ENCODE data around the gene SLC17A3. TPM values are rescaled to one million over a fixed set of nuclear protein-coding genes. Genes with fewer than 3 reads are reported as not detected.

SLC17A3 gene
- total and polyA plus RNA-seq, 7 donors, result not detected

GRCh38 chr6:25888626-25889025 is 14.6 kb upstream of the SLC17A3 start:
- Histone ChIP-seq H3K27me3 (ENCODE audit: insufficient read depth in 3 of 3, low read length in 2 of 3) (no peaks in the 10 kb centered on the region), H3K27ac (no peak overlapping the region), H3K36me3 (ENCODE audit: insufficient read depth in 1 of 2, low read depth in 1 of 2) (no peaks in the 10 kb centered on the region), H3K9me3 (no peaks in the 10 kb centered on the region), H3K4me1 (no peaks in the 10 kb centered on the region), H3K4me3 (no peak overlapping the region)
- intact Hi-C loops (cut with DNase I), result loop anchor here in 1 of 2 donors (5.0 kb wide), 1 partner anchor 101 kb away; no protein-coding TSS in a partner anchor
- WGBS, 3 donors, result 77 to 94% (median 89%) methylated on average over 2 of the region's 2 CpGs
- DNase-seq (no peak), ATAC-seq (no peak)
- no peak for TF ChIP-seq CTCF (IDR thresholded peaks at IDR 0.05)

- DNase-seq, result no peak
- H3K4me3 ChIP-seq, result no peak overlapping the region
- H3K4me1 ChIP-seq, result no peaks in the 10 kb centered on the region
- H3K27me3 ChIP-seq (ENCODE audit: insufficient read depth in 3 of 3, low read length in 2 of 3), result no peaks in the 10 kb centered on the region
- intact Hi-C loops (cut with DNase I), result loop anchor here in 1 of 2 donors (5.0 kb wide), 1 partner anchor 99 kb away; no protein-coding TSS in a partner anchor
- ATAC-seq, result no peak
- 79 to 90% (median 87%) methylated on average over 2 of the region's 2 CpGs for WGBS, 3 donors
- H3K36me3 ChIP-seq (ENCODE audit: insufficient read depth in 1 of 2, low read depth in 1 of 2), result no peaks in the 10 kb centered on the region
- no peak overlapping the region for H3K27ac ChIP-seq
- TF ChIP-seq CTCF (IDR thresholded peaks at IDR 0.05), result no peak
- H3K9me3 ChIP-seq, result no peaks in the 10 kb centered on the region
Observed at GRCh38 chr6:25886066-25886465, 12.0 kb upstream of the SLC17A3 start.

- H3K36me3 ChIP-seq (ENCODE audit: insufficient read depth in 1 of 2, low read depth in 1 of 2), result no peaks in the 10 kb centered on the region
- no peaks in the 10 kb centered on the region for H3K27me3 ChIP-seq (ENCODE audit: insufficient read depth in 3 of 3, low read length in 2 of 3)
- peak in 3 of 4 donors; percentile 64 to 87 (median 66) for ATAC-seq
- 40 to 47% (median 42%) methylated on average over 2 of the region's 2 CpGs for WGBS, 3 donors
- no peak overlapping the region for H3K4me3 ChIP-seq
- intact Hi-C loops (cut with DNase I), result no loop called here
- H3K4me1 ChIP-seq, result no peaks in the 10 kb centered on the region
- H3K27ac ChIP-seq, result no peak overlapping the region
- DNase-seq, result peak in 1 of 2 donors; percentile 17
- TF ChIP-seq CTCF (IDR thresholded peaks at IDR 0.05), result no peak
- no peaks in the 10 kb centered on the region for H3K9me3 ChIP-seq
Observed at GRCh38 chr6:25883991-25884390, 9.9 kb upstream of the SLC17A3 start.

- no peak for ATAC-seq
- no peaks in the 10 kb centered on the region for H3K27me3 ChIP-seq (ENCODE audit: insufficient read depth in 3 of 3, low read length in 2 of 3)
- WGBS, 3 donors, result 76 to 85% (median 81%) methylated on average over 1 of the region's 1 CpG
- H3K4me3 ChIP-seq, result no peak overlapping the region
- H3K9me3 ChIP-seq, result no peaks in the 10 kb centered on the region
- no peaks in the 10 kb centered on the region for H3K36me3 ChIP-seq (ENCODE audit: insufficient read depth in 1 of 2, low read depth in 1 of 2)
- no peak for TF ChIP-seq CTCF (IDR thresholded peaks at IDR 0.05)
- H3K27ac ChIP-seq, result no peak overlapping the region
- no peak for DNase-seq
- no peaks in the 10 kb centered on the region for H3K4me1 ChIP-seq
- intact Hi-C loops (cut with DNase I), result no loop called here
Observed at GRCh38 chr6:25883536-25883935, 9.5 kb upstream of the SLC17A3 start.

GRCh38 chr6:25882051-25882496 is 8.0 kb upstream of the SLC17A3 start:
- WGBS, 3 donors, result 23 to 57% (median 55%) methylated on average over 28 of the region's 28 CpGs
- intact Hi-C loops (cut with DNase I), result no loop called here
- H3K36me3 ChIP-seq (ENCODE audit: insufficient read depth in 1 of 2, low read depth in 1 of 2), result no peaks in the 10 kb centered on the region
- no peaks in the 10 kb centered on the region for H3K27me3 ChIP-seq (ENCODE audit: insufficient read depth in 3 of 3, low read length in 2 of 3)
- no peak overlapping the region for H3K27ac ChIP-seq
- ATAC-seq (no peak), DNase-seq (peak in 1 of 2 donors; percentile 50)
- no peaks in the 10 kb centered on the region for H3K4me1 ChIP-seq
- TF ChIP-seq CTCF (IDR thresholded peaks at IDR 0.05), result no peak
- H3K9me3 ChIP-seq, result no peaks in the 10 kb centered on the region
- no peak overlapping the region for H3K4me3 ChIP-seq
